HCT116 (cell line): ENCODE results near the gene PML.

Experiments used
- ELF1 ChIP-seq: IDR thresholded peaks from 2 replicates; pipeline ENCODE4 v1.6.1; 2012; ENCODE audit warnings: low read depth, borderline replicate concordance
- EZH2 ChIP-seq: fragments of 200-600 bp; sonication (generic); IDR thresholded peaks from 2 replicates; pipeline ENCODE4 v1.6.1; 2017; ENCODE audit warnings: antibody characterized with exemption, mixed run types
- EZH2phosphoT487 ChIP-seq: fragments of 200-600 bp; IDR thresholded peaks from 2 replicates; pipeline ENCODE4 v1.6.1; 2018; ENCODE audit warnings: antibody characterized with exemption, borderline replicate concordance
- FOSL1 ChIP-seq: IDR thresholded peaks from 2 replicates; pipeline ENCODE4 v1.6.1; 2012; ENCODE audit warnings: low read depth
- JUND ChIP-seq: IDR thresholded peaks from 2 replicates; pipeline ENCODE4 v1.6.1; 2012
- POLR2AphosphoS5 ChIP-seq: IDR thresholded peaks from 2 replicates; pipeline ENCODE4 v1.6.1; 2011; ENCODE audit warnings: mild to moderate bottlenecking, low read depth, low read length, moderate library complexity
- YY1 ChIP-seq: IDR thresholded peaks from 2 replicates; pipeline ENCODE4 v1.6.1; 2011; ENCODE audit warnings: low read length, low read depth, moderate library complexity, mild to moderate bottlenecking; ENCODE audit not compliant: insufficient replicate concordance; ENCODE audit errors: extremely low read depth
- ZFX ChIP-seq: fragments of 450-650 bp; IDR thresholded peaks from 2 replicates; pipeline ENCODE4 v1.6.1; 2017
- ZNF274 ChIP-seq: fragments of 200-500 bp; sonication (Bioruptor generic); IDR thresholded peaks from 2 replicates; pipeline ENCODE4 v1.6.1; 2014; ENCODE audit warnings: mild to moderate bottlenecking, low read depth, low read length, inconsistent platforms
- TF ChIP-seq, protein P1 (sequence below): IDR thresholded peaks from 2 replicates; pipeline ENCODE4 v1.6.1; 2012; ENCODE audit warnings: low read depth
- TF ChIP-seq, protein P2 (sequence below): IDR thresholded peaks from 2 replicates; pipeline ENCODE4 v1.6.1; 2012
- TF ChIP-seq, protein P3 (sequence below), 3 experiments: fragments of 200-600 bp in 1 of 3; sonication (generic) in 1 of 3; IDR thresholded peaks in 2 of 3; conservative IDR thresholded peaks in 1 of 3; 2 replicates each; pipeline ENCODE4 v1.5.1; 2012 to 2017; ENCODE audit warnings: low read depth in 2 of 3, low read length in 2 of 3, antibody characterized with exemption in 1 of 3, borderline replicate concordance in 1 of 3, control low read depth in 1 of 3, mild to moderate bottlenecking in 1 of 3, mixed read lengths in 1 of 3, mixed run types in 1 of 3, moderate library complexity in 1 of 3; ENCODE audit not compliant: insufficient read depth in 1 of 3

DNA sequence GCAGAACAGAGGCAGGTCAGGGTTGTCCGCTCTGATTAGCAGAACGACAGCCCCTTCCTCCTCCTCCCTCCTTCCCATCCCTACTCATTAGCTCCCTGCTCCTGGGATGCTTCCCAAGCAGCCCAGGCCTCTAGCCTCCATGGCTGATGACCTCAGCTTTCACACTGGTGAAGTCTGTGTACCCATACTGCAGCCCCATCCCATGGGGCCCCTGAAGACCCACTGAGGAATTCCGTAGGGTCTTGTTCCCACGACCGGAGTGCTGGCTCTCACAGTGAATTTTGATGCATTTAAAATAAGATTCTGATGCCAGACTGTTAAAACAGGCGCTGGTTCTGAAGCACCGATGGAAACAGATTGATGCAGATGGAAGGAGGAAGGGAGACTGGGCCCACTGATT lies 51.8 kb downstream of the PML start:
- TF ChIP-seq, protein P1, sequence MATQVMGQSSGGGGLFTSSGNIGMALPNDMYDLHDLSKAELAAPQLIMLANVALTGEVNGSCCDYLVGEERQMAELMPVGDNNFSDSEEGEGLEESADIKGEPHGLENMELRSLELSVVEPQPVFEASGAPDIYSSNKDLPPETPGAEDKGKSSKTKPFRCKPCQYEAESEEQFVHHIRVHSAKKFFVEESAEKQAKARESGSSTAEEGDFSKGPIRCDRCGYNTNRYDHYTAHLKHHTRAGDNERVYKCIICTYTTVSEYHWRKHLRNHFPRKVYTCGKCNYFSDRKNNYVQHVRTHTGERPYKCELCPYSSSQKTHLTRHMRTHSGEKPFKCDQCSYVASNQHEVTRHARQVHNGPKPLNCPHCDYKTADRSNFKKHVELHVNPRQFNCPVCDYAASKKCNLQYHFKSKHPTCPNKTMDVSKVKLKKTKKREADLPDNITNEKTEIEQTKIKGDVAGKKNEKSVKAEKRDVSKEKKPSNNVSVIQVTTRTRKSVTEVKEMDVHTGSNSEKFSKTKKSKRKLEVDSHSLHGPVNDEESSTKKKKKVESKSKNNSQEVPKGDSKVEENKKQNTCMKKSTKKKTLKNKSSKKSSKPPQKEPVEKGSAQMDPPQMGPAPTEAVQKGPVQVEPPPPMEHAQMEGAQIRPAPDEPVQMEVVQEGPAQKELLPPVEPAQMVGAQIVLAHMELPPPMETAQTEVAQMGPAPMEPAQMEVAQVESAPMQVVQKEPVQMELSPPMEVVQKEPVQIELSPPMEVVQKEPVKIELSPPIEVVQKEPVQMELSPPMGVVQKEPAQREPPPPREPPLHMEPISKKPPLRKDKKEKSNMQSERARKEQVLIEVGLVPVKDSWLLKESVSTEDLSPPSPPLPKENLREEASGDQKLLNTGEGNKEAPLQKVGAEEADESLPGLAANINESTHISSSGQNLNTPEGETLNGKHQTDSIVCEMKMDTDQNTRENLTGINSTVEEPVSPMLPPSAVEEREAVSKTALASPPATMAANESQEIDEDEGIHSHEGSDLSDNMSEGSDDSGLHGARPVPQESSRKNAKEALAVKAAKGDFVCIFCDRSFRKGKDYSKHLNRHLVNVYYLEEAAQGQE, result no peak
- TF ChIP-seq, protein P2, sequence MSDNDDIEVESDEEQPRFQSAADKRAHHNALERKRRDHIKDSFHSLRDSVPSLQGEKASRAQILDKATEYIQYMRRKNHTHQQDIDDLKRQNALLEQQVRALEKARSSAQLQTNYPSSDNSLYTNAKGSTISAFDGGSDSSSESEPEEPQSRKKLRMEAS, result no peak
- TF ChIP-seq POLR2AphosphoS5 (no peak), EZH2 (no peak), ZFX (no peak), JUND (no peak), YY1 (no peak), ZNF274 (no peak), ELF1 (no peak), EZH2phosphoT487 (no peak), FOSL1 (no peak)
- TF ChIP-seq, protein P3, sequence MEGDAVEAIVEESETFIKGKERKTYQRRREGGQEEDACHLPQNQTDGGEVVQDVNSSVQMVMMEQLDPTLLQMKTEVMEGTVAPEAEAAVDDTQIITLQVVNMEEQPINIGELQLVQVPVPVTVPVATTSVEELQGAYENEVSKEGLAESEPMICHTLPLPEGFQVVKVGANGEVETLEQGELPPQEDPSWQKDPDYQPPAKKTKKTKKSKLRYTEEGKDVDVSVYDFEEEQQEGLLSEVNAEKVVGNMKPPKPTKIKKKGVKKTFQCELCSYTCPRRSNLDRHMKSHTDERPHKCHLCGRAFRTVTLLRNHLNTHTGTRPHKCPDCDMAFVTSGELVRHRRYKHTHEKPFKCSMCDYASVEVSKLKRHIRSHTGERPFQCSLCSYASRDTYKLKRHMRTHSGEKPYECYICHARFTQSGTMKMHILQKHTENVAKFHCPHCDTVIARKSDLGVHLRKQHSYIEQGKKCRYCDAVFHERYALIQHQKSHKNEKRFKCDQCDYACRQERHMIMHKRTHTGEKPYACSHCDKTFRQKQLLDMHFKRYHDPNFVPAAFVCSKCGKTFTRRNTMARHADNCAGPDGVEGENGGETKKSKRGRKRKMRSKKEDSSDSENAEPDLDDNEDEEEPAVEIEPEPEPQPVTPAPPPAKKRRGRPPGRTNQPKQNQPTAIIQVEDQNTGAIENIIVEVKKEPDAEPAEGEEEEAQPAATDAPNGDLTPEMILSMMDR (IDR thresholded peaks at IDR 0.05 in 2 of 3, conservative IDR thresholded peaks at IDR 0.05 in 1 of 3; ENCODE audit: borderline replicate concordance in 1 of 3, insufficient read depth in 1 of 3, low read depth in 2 of 3, low read length in 2 of 3), result no peak
